Stimulated activated CD4-positive, alpha-beta T cell treated with anti-CD3 and anti-CD28 coated beads, Interleukin-15, amount 100 ng/mL, for 1 hour (primary cell): ENCODE results near the gene KRT5.
"Not testable (repeated sequence)": the region's sequence is repeated elsewhere in the genome, so short reads cannot be mapped to it uniquely, and the experiment has no call there.

ENCODE experiments used
- DNase-seq, 2 donors: peaks; one replicate each; pipeline ENCODE4 v3.0.0-alpha.2; 2020; ENCODE audit warnings: low read depth in 1 of 2, low spot score in 1 of 2

The KRT5 gene

DNA sequence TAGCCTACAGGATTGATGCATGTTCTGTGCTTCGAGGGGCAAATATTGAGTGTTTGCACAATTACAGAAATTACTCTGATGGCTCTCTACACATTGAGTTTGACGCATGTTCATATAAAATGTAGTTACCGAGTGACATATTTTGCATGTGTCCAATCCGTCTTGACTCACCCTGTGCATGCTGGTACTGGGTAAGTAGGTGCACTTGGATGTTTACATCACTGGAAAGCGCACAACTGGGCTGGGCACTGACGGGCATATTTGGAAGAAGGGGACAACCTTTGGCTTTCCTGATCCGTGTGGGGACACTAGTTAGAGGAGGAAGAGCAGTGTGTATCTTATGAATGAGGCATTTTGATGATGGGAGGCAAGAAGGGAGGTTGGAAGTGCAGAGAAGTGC is 22.2 kb downstream of the KRT5 start:
- DNase-seq = no peak

DNA sequence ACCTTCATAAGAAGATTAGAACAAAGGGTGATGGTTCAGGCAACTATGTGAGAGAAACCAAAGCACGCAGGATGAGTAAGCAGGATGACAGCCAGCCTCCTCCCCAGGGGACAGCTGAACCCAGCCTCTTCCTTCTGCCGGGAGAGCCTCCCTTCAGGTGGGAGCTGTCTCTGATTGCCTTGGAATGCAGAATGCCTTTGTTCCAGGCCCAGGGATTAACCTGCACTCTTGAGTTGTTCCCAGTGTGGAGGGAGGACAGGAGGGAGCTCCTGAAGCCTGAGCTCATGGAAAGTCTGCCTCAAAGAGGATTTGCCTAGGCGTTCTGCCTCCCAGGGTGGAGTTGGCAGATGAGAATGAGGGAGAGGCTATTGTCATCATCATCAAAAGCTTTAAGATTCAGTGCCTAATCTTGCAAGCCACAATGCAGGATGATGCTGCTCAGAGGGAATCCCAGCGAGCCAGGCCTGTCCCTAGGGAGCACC is 23.6 kb downstream of the KRT5 start:
- no peak for DNase-seq

DNA sequence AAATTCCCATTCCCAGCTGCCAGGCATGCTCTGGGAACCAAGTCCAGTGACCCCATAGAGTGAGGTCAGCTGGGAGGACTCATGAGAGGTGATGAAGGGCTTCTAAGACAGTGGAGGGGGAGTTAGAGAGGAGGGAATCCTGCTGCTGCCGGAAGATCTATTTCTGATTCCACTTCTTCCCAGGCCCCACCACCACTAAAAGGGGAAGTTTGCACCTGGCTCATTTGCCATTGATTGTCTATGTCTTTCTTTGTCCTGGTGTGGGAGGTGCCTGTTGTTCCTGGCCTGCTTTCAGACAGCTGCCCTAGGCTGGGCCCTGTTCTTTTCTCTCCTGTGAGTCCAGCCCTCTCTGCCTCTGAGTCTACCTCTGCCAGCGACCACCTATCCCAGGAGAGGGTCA is 24.1 kb downstream of the KRT5 start:
- no peak for DNase-seq

DNA sequence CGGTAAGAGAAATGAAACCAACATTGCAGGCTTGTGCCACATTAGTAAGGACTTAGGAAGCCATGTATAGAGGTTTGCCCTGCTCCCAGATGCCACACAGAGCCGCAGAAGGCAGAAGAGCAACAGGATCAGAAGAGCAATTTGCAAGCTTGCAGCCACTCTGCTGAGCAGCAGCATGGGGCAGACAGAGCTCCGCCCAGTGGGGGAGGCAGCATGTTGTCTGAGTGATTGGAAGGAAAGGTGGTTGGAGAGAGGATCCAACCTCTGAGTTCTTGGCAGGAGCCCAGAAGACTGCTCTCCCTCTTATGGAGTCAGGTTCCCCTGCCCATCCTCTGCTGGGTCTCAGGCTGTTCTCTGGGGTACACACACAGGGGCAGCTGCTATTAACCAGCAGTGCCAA is 24.8 kb downstream of the KRT5 start:
- DNase-seq = no peak

DNA sequence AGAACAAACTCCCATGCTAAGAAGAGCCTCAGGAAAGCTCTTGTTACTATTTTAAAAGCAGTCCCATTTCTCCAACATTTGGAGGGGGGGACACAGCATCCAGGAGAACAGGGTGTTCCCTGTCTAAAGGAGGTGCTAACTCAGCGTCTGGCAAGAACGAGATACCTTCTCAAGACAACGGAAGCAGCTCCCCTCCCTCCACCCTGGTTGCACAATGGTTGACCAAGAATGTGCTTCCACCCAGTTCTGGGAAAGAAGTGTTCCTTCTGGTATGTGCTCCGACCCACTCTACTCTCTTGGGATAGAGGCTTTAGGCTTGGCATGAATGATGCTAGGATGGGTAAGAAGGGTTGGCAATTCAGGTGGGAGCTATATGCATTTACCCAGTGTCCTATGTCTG is 25.7 kb downstream of the KRT5 start:
- DNase-seq = no peak

DNA sequence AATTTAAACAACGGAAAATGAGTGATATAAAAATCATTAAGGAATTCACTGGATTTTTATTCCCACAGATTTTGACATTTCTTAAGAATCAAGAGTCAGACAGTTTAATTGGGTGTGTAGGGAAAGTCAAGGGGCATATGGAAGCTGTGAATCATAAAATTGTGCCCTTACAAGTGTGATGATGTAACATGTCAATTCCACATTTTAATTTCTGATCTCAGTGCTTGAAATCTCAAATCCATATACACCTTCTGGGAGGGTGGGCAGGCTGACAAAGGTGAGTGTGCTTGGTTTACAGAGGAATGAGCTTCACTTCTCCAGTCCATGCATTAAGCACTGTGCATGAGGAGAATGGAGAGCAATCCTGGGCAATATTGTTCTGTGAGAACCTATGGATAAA is 26.1 kb downstream of the KRT5 start:
- no peak for DNase-seq

DNA sequence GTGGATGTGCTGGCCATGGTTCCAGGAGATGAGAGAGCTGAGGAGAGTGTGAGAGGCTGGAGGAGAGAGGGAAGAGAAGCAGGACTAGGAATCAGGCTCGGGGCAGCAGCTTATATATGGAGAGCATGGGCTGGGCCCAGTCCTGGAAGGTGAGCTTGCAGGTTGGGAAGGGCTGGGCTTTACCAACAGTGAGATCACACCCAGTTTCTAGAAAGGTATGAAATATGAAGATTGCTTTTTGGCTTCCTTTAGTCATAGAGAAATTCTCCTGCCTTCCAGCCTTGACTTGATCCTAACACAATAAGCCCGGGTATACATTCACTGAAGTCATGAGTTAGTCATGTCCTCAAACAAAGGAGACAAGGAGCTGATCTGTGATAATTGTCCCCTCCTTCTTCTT is 27.0 kb downstream of the KRT5 start, which contains the start of gene KRT6A:
KRT6A (minus strand) TSS at position 86 of the 400 bp plus-strand sequence; CDS start at position 17, 69 bp downstream.
- DNase-seq = no peak

DNA sequence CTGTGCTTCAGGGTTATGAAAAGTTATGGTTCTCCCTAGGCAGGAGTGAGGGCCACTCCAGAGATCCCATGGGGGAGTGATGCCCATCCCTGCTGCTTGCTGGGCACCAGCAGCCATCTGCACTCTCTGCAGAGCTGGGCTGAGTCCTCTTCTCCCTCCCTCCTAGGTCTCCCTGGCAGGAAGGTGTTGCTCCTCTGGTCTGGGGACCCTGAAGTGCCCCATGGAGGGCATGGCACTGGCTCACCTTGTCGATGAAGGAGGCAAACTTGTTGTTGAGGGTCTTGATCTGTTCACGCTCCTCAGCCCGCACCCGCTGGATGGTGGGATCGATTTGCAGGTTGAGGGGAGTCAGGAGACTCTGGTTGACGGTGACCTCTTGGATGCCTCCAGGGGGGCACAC is 27.8 kb downstream of the KRT5 start:
- not testable (repeated sequence) for DNase-seq

DNA sequence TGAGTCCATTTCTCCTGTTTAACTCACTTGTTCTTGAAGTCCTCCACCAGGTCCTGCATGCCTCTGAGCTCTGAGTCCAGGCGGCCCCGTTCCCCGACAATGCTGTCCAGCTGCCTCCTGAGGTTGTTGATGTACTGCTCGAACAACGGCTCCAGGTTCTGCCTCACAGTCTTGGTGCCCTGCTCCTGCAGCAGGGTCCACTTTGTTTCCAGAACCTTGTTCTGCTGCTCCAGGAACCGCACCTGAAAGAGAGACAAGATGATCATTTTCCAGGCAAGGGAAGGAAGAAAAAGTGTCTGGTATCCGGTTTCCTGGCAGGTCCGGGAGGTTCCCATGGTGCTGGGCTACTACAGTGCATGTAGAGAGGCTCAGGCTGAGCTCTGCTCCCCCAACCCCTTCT is 28.7 kb downstream of the KRT5 start:
- not testable (repeated sequence) for DNase-seq

DNA sequence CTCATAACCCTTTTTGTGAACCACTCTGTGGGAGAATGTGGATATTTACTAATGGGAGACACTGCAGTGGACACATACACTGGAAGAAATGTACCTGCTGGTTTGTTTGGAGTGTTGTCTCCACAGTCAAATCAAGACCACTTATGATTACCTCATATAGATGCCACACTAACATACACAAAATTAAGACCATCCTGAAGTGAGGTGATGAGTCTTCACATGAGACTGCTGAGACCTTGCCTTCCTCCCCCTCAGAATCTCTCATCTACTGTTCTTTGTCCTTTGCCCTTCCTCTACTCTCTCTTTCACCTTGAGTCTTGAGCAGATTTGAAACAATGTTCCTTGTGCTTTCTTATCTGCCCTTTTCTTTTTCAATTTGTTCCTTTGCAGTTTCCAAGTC is 31.5 kb downstream of the KRT5 start:
- no peak for DNase-seq

DNA sequence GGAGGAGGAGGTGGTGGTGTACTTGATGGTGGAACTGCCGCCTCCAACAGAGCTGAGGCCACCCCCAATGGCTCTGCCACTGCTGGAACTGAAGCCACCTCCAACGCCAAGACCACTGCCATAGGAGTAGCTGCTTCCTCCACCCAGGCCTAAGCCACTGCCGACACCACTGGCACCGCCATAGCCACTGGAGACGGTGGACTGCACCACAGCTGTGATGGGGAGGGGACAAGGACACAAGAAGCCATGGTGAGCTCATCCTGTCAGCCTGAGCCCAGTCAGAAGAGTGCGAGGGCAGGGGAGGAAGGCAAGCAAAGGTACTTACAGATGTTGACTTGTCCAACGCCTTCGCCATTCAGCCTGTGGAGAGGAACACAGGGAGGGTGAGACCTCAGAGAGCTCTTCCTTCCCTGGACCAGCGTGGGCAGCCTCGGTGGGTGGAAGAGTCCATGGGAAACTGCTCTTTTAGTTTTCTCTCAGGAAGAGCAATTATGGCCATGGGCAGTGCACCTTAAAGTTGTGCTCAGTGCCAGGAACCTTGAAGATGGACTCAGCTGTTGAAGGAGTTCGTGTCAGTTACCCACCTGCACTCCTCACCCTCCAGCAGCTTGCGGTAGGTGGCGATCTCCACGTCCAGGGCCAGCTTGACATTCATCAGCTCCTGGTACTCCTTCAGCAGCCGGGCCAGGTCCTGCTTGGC is 32.3 kb downstream of the KRT5 start:
- DNase-seq = not testable (repeated sequence)

DNA sequence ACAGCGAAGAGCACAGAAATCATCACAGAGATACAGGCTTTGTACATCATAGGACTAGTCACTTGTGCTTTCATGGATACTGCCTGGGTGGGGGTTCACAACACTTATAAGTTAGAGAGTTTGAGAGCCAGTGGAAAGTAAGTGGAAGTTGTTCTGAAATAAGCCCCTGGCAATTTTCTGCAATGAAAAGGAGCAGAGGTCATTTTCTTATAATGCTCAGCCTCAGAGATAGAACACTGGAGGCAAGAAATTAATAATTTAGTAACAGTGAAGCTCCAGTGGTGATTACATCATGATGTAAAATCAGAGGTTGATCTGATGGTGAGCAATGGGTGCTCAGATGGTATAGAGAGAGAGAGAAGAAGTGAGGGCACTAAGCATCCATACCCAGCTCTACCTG is 33.0 kb downstream of the KRT5 start:
- DNase-seq = no peak

DNA sequence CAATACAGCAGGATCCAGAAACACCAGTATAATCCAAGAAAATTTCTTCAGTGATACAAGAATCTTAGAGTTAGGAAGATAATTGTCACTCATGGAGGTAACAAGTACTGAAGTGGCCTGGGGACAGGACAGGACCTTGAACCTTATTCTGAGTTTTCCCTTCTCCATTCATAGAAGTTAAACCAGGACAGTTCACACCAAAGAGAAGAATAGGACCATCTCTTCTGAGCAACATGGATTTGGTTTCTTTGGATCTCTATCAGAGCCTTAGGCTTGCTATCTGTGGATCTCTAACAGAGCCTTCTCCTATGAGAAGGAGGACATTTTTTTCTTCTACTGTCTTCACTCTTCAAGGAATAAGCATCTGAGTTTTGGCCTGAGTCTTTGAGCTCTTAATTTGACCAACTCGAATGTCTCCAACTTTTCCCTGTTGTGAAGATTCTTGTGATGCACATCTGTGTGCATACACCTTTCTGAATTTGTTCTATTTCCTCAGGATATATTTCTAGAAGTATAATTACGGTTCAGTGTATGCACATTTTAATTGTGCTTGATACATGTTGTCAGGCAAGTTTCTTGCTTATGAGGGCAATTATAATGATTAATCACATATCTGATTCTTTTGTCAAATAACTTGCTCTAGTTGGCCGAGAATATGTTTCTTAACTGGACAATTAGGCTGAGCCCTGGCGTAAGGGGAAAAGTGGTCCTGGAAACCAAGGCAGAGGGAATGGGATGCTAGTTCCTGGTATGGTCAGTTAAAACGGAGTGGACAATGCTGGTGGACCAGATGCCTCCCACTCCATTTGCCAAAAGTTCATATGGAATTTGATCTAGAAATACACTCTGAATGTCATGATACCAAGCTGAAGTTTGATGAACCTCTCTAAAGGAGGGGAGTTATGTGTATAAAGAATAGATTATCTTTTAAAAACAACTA is 33.8 kb downstream of the KRT5 start:
- DNase-seq = no peak

DNA sequence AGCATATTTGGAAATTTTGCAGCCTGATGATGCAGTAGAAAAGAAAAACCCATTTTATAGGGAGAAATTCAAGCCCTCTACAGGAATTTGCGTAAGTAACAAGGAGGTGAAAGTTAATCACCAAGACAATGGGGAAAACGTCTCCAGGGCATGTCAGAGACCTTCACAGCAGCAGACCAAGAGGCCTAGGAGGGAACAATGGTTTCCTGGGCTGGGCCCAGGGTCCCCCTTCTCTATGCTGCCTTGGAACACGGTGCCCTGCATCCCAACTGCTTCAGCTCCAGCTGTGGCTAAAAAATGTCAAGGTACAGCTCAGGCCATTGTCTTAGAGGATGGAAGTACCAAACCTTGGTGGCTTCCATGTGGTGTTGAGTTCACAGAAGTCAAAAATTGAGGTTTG is 40.1 kb downstream of the KRT5 start:
- DNase-seq = no peak

DNA sequence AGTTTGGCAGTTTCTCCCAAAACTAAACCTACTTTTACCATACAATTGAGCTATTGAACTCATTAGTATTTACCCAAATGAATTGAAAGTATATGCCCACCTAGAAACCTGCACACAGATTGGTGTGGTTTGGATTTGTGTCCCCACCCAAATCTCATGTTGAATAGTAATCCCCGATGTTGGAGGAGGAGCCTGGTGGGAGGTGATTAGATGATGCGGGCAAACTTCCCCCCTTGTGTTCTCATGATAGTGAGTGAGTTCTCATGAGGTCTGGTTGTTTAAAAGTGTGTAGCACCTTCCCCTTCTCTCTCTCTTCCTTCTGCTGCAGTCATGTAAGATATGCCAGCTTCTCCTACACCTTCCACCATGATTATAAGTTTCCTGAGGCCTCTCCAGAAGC is 42.5 kb downstream of the KRT5 start:
- no peak for DNase-seq

DNA sequence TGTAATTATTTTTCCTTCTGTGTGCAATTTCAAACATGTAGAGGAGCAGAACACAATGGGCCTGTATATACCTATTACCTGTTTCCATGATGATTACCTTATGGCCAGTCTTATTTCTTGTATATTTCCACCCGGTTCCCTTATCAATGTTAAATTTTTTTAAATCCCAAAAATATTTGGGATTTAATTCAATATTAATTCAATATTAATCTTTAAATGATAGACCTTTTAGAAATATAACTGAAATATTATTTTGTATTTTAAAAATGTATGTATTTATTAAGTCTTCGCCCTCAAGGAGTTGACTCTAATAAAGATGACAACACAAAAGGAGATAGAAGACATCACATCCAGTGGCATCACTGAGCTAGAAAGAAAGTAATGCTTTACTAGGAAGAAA is 46.0 kb downstream of the KRT5 start:
- no peak for DNase-seq

DNA sequence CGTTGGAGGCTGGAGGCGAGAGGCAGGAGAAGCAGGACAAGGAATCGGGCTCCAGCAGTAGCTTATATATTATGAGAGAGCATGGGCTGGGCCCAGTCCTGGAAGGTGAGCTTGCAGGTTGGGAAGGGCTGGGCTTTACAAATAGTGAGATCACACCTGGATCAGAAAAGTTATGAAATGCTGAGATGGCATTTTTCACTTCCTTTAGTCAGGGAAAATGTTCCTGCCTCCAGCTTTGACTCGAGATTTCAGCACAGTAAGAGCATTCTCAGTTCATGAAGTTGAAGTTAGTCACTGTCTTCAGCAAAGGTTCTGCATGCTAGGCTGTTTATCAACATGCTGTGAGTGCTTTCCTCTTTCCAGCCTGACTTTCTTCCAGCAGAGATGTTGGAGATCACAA is 46.4 kb downstream of the KRT5 start, which contains the start of gene KRT6C:
KRT6C (minus strand) TSS at position 38 of the 400 bp plus-strand sequence. CDS start 68 bp downstream, outside the sequence.
- no peak for DNase-seq

DNA sequence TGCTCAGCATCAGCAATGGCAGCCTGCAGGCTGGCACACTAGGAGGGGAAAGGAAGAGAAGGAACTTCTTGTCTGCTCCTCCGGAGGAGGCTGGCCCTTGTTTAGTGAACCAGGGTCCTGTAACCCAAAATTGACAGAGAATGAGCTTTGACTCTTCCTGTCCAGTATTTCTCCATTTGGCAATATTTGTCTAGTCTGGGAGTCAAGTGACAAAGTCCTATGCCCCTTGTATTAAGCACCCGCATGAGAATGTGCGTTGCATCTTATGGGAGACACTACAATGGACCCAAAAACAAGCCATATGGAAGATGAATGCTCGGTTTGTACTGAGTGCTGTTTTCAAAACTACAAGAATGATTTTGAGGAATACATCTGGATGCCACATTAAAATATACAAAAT is 50.3 kb downstream of the KRT5 start:
- DNase-seq = no peak

DNA sequence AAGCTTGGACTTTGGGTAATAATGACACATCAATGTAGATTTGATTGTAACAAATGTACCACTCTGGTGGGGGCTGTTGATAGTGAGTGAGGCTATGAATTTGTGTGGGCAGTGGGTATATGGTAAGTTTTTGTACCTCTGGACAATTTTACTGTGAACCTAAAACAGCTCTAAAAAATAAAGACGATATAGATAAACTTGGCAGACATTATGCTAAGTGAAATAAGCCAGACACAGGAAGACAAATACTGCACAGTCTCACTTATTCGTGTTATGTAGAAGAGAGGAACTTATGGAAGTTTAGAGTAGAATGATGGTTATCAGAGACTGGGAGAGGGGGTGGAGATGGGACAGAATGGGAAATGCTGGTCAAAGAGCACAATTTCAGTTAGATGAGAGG is 55.3 kb downstream of the KRT5 start:
- no peak for DNase-seq
